Measurements from ENCODE around the gene MAPK11.

Gene MAPK11

DNA sequence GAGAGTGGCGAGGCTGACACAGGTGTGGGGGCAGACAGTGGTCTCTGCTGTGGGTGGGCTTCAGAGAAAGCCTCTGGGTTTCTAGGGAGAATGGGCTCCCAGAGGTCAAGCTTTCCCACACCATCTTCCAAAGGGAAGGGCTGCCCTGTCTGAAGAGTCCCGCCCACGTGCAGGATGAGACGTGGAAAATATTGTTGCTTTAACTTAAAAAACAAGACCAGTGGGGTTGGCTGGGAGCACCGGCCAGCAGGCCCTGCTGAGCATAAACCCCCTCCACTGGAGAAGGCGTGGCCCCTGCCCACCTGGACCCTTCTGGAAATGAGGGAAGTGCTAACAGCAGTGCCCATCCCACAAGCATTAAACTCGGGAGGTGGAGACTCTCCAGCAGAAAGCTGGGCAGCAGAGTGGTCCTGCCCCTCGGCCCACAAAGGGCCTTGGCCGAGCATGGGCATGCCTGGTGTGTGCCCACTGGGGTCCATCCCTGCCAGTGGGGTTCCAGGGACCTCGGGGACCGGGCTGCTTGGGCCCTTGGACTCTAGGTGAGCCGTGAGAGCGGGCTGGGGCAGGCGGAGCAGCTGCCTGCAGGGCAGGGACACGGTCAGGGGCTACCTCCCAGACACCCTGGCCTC, 54.0 kb downstream of the MAPK11 start:
- Histone ChIP-seq H3K9ac (ENCODE audit: low read length) (no peak overlapping the region), H3K4me2 (ENCODE audit: low read length) (no peak overlapping the region), H3K4me1 (ENCODE audit: control insufficient read depth, low read depth, low read length) (no peaks in the 10 kb centered on the region), H3K23ac (ENCODE audit: low read length) (no peak overlapping the region), H3K79me1 (ENCODE audit: low read length) (peaks cover 1% of the 10 kb centered on the region), H3K36me3 (ENCODE audit: control insufficient read depth, insufficient read depth, low read length) (peaks cover 4% of the 10 kb centered on the region), H3K18ac (ENCODE audit: low read length) (no peak overlapping the region), H3K4me3 (ENCODE audit: low read length) (no peak overlapping the region), H2BK15ac (replicated peaks; ENCODE audit: low read depth) (no peak overlapping the region), H2BK120ac (ENCODE audit: low read depth, low read length) (no peak overlapping the region), H3K56ac (ENCODE audit: low read length) (no peak overlapping the region), H2AK5ac (ENCODE audit: low read length) (no peak overlapping the region), H3K79me2 (ENCODE audit: control insufficient read depth, insufficient read depth, low read length) (no peaks in the 10 kb centered on the region), H3K27ac (ENCODE audit: low read depth, low read length) (no peak overlapping the region), H4K5ac (ENCODE audit: low read length) (no peak overlapping the region), H2BK5ac (ENCODE audit: low read length) (no peak overlapping the region), H3K4ac (ENCODE audit: low read depth, low read length) (no peak overlapping the region), H3K27me3 (ENCODE audit: insufficient read depth, low read length, poor library complexity) (no peaks in the 10 kb centered on the region), H4K8ac (ENCODE audit: low read depth, low read length) (no peak overlapping the region)
- no CpG with 5 or more reads among the region's 15 CpGs for WGBS (ENCODE audit: extremely low coverage, insufficient coverage, low lambda C conversion rate)
- no peak for DNase-seq

DNA sequence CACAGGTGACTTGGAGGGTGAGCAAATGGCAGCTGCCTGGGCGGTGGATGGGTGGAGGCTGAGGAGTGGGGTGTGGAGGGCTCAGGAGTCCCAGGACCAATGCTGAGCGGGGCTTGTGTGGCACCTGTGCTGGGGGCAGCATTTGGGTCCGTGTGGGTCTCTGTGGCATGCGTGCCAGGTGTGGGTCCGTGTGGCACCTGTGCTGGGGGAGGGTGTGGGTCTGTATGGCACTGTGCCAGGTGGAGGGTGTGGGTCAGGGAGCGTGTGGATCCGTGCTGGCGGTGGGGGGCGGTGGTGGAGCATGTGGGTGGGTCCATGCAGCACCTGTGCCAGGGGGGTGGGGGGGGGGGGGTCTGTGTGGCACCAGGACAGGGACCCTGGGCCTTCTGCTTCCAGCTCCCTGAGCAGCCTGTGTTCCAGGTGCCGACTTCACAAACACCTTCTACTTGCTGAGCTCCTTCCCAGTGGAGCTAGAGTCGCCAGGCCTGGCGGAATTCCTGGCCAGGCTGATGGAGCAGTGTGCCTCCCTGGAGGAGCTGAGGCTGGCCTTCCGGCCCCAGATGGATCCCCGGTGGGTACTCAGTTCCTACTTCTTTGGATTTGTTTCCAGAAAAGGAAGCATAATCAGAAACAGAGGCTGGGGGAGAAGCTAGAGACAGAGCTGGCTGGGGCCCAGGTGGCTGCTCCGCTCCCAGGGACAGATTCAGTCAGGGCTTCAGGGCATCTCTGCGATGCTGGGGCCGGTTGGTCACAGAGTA, 54.7 kb downstream of the MAPK11 start:
- Histone ChIP-seq H3K27me3 (ENCODE audit: insufficient read depth, low read length, poor library complexity) (no peaks in the 10 kb centered on the region), H2BK5ac (ENCODE audit: low read length) (no peak overlapping the region), H3K23ac (ENCODE audit: low read length) (no peak overlapping the region), H3K4me3 (ENCODE audit: low read length) (no peak overlapping the region), H4K5ac (ENCODE audit: low read length) (no peak overlapping the region), H3K36me3 (ENCODE audit: control insufficient read depth, insufficient read depth, low read length) (peaks cover 5% of the 10 kb centered on the region), H3K9ac (ENCODE audit: low read length) (no peak overlapping the region), H3K79me1 (ENCODE audit: low read length) (peaks cover 1% of the 10 kb centered on the region), H3K18ac (ENCODE audit: low read length) (no peak overlapping the region), H3K4me2 (ENCODE audit: low read length) (no peak overlapping the region), H3K56ac (ENCODE audit: low read length) (no peak overlapping the region), H2BK120ac (ENCODE audit: low read depth, low read length) (no peak overlapping the region), H3K79me2 (ENCODE audit: control insufficient read depth, insufficient read depth, low read length) (no peaks in the 10 kb centered on the region), H3K27ac (ENCODE audit: low read depth, low read length) (no peak overlapping the region), H2BK15ac (replicated peaks; ENCODE audit: low read depth) (no peak overlapping the region), H4K8ac (ENCODE audit: low read depth, low read length) (no peak overlapping the region), H3K4me1 (ENCODE audit: control insufficient read depth, low read depth, low read length) (no peaks in the 10 kb centered on the region), H2AK5ac (ENCODE audit: low read length) (no peak overlapping the region), H3K4ac (ENCODE audit: low read depth, low read length) (no peak overlapping the region)
- WGBS (ENCODE audit: extremely low coverage, insufficient coverage, low lambda C conversion rate), result no CpG with 5 or more reads among the region's 17 CpGs
- DNase-seq, result no peak
